Keratinocyte (primary cell): ENCODE results near the gene UTP14C. TPM values are rescaled to one million over a fixed set of nuclear protein-coding genes. Genes with fewer than 3 reads are reported as not detected.

Experiments used
- DNase-seq: peaks from one replicate; pipeline ENCODE4 v3.0.0-alpha.2; 2011; ENCODE audit warnings: low read depth, missing footprints, low spot score
- FAIRE-seq: peaks from 2 replicates; lab custom pipeline; 2011; peaks lifted over from hg19 to GRCh38; lab: Jason Lieb, UNC
- H2AFZ ChIP-seq: 2 replicates; pipeline ENCODE4 v1.6.0; 2012; ENCODE audit warnings: low read length, control low read depth, inconsistent platforms; ENCODE audit not compliant: control insufficient read depth
- H3K27ac ChIP-seq: 2 replicates; pipeline ENCODE4 v1.5.1; 2011; ENCODE audit warnings: low read length; ENCODE audit not compliant: control insufficient read depth, insufficient read depth
- H3K27me3 ChIP-seq: 3 replicates; pipeline ENCODE4 v1.6.0; 2011; ENCODE audit warnings: low read length; ENCODE audit not compliant: control insufficient read depth, insufficient read depth; ENCODE audit errors: extremely low read depth
- H3K36me3 ChIP-seq, 2 experiments: 2 replicates in 1 of 2; 3 replicates in 1 of 2; pipeline ENCODE4 v1.5.1; 2011; ENCODE audit warnings: low read length in 2 of 2, mild to moderate bottlenecking in 1 of 2; ENCODE audit not compliant: control insufficient read depth in 2 of 2, insufficient read depth in 2 of 2; ENCODE audit errors: extremely low read depth in 1 of 2
- H3K4me1 ChIP-seq: 3 replicates; pipeline ENCODE4 v1.5.1; 2011; ENCODE audit warnings: low read length; ENCODE audit not compliant: control insufficient read depth, insufficient read depth; ENCODE audit errors: extremely low read depth
- H3K4me2 ChIP-seq: 3 replicates; pipeline ENCODE4 v1.6.0; 2011; ENCODE audit warnings: low read depth, low read length; ENCODE audit not compliant: control insufficient read depth, insufficient read depth; ENCODE audit errors: extremely low read depth
- H3K4me3 ChIP-seq, 3 experiments: fragments of 200-600 bp in 1 of 3; sonication (generic) in 1 of 3; 2 replicates in 2 of 3; 3 replicates in 1 of 3; pipeline ENCODE4 v1.5.1; 2011 to 2016; ENCODE audit warnings: low read length in 3 of 3, mild to moderate bottlenecking in 3 of 3, control low read depth in 2 of 3, inconsistent platforms in 1 of 3, low read depth in 1 of 3, mixed read lengths in 1 of 3, mixed run types in 1 of 3, moderate library complexity in 1 of 3; ENCODE audit not compliant: control insufficient read depth in 2 of 3, insufficient read depth in 2 of 3; ENCODE audit errors: extremely low read depth in 1 of 3
- H3K79me2 ChIP-seq: 2 replicates; pipeline ENCODE4 v1.6.0; 2012; ENCODE audit warnings: low read length; ENCODE audit not compliant: control insufficient read depth, insufficient read depth
- H3K9ac ChIP-seq: 3 replicates; pipeline ENCODE4 v1.6.0; 2011; ENCODE audit warnings: low read length; ENCODE audit not compliant: control insufficient read depth, insufficient read depth; ENCODE audit errors: extremely low read depth
- H3K9me1 ChIP-seq: 3 replicates; pipeline ENCODE4 v1.6.0; 2011; ENCODE audit warnings: low read length; ENCODE audit not compliant: control insufficient read depth, insufficient read depth; ENCODE audit errors: extremely low read depth
- H3K9me3 ChIP-seq: 2 replicates; pipeline ENCODE4 v1.5.1; 2012; ENCODE audit warnings: low read depth, low read length; ENCODE audit not compliant: control insufficient read depth
- H4K20me1 ChIP-seq: 3 replicates; pipeline ENCODE4 v1.6.0; 2011; ENCODE audit warnings: low read length; ENCODE audit not compliant: control insufficient read depth, insufficient read depth; ENCODE audit errors: extremely low read depth
- EZH2 ChIP-seq: IDR thresholded peaks from one replicate; pipeline ENCODE4 v1.6.1; 2012; ENCODE audit warnings: inconsistent platforms, mild to moderate bottlenecking, low read length, moderate library complexity
- dilution Hi-C: fragments of 300-500 bp; cut with MboI; formaldehyde crosslinking; loops from one replicate; pipeline ENCODE4 v1.7.0; 2020; ENCODE audit warnings: low sequenced_read_pairs; ENCODE audit not compliant: extremely low pct_ligation_motif_present
- polyA plus RNA-seq, 5 experiments: library from polyadenylated mRNA; depleted of rRNA in 3 of 5; stranded (reverse) in 3 of 5; stranded (forward) in 1 of 5; unstranded in 1 of 5; fragments of >200 nt; gene quantifications; 1 replicate in 1 of 5; 2 replicates in 3 of 5; 3 replicates in 1 of 5; pipeline versions ENCODE4 v1.2.1 to v1.2.3, GENCODE V29; 2011 to 2012; ENCODE audit warnings: missing spikeins in 2 of 5, low read depth in 1 of 5, low replicate concordance in 1 of 5
- TF ChIP-seq, protein P1 (sequence below), 3 experiments: IDR thresholded peaks in 1 of 3; conservative IDR thresholded peaks in 1 of 3; optimal IDR thresholded peaks in 1 of 3; 2 replicates in 2 of 3; 3 replicates in 1 of 3; pipeline versions ENCODE3 to v1.5.1; 2011; ENCODE audit warnings: low read length in 3 of 3, mild to moderate bottlenecking in 3 of 3, moderate library complexity in 2 of 3, control low read depth in 1 of 3, inconsistent platforms in 1 of 3; ENCODE audit not compliant: insufficient read depth in 2 of 3; ENCODE audit errors: extremely low read depth in 1 of 3

UTP14C gene
- polyA plus RNA-seq, 1 donor (not counting 4 experiments of a cell fraction or from before 2014, with no cell fraction given), result 10.8 TPM

DNA sequence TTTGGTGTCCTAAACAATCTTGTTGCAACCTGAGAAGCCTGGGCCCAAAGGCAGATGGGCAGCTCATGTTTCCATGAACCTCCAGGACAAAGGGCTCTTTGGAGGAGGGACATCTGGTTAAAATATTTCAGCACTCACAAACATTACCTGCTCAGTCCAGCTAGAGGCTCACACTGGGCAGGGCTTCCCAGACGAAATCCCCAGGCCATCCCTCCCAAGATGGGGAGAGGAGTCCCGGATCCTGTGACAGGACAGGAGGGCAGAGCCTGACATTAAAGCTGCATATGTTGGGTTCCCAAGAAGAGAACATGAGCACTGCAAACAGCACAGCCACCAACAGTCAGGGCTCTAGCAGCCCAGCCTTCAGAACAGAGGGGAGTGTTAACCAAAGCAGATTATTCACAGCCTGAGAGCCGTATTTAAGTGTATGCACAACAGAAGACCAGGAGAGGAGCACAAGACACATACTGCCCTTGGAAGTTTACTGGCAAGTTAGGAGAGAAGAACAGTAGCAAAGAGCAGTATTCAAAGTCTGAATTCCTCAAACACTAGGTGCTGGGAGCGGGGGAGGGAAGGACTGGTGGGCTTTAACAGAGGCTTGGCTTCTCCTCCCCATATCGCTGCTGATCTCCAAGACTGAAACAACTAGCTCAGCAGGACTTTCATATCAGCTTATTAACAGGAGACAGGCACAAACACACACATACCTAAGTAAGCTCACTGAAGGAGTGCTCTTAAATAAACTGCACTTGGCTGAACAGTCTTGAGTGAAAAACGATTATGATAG lies 25.6 kb upstream of the UTP14C start:
- H3K4me3 ChIP-seq, result no peak overlapping the region
- peaks cover 12% of the 10 kb centered on the region for H3K4me1 ChIP-seq
- H3K4me2 ChIP-seq, result peak overlapping the region; percentile 7
- DNase-seq (no peak), FAIRE-seq (no peak)
- no peaks in the 10 kb centered on the region for H3K9me1 ChIP-seq
- no peaks in the 10 kb centered on the region for H3K79me2 ChIP-seq
- no peak overlapping the region for H2AFZ ChIP-seq
- H3K27ac ChIP-seq, result no peak overlapping the region
- TF ChIP-seq, protein P1, sequence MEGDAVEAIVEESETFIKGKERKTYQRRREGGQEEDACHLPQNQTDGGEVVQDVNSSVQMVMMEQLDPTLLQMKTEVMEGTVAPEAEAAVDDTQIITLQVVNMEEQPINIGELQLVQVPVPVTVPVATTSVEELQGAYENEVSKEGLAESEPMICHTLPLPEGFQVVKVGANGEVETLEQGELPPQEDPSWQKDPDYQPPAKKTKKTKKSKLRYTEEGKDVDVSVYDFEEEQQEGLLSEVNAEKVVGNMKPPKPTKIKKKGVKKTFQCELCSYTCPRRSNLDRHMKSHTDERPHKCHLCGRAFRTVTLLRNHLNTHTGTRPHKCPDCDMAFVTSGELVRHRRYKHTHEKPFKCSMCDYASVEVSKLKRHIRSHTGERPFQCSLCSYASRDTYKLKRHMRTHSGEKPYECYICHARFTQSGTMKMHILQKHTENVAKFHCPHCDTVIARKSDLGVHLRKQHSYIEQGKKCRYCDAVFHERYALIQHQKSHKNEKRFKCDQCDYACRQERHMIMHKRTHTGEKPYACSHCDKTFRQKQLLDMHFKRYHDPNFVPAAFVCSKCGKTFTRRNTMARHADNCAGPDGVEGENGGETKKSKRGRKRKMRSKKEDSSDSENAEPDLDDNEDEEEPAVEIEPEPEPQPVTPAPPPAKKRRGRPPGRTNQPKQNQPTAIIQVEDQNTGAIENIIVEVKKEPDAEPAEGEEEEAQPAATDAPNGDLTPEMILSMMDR (optimal IDR thresholded peaks at IDR 0.05 in 1 of 3, IDR thresholded peaks at IDR 0.05 in 1 of 3, conservative IDR thresholded peaks at IDR 0.05 in 1 of 3; ENCODE audit: extremely low read depth in 1 of 3, insufficient read depth in 2 of 3, low read length in 3 of 3), result no peak
- TF ChIP-seq EZH2, result no peak
- peaks cover 12% of the 10 kb centered on the region for H3K27me3 ChIP-seq
- H3K36me3 ChIP-seq, result no peaks in the 10 kb centered on the region
- H3K9ac ChIP-seq, result no peak overlapping the region
- dilution Hi-C loops, result no loop called here
- no peaks in the 10 kb centered on the region for H3K9me3 ChIP-seq
- H4K20me1 ChIP-seq, result no peaks in the 10 kb centered on the region

DNA sequence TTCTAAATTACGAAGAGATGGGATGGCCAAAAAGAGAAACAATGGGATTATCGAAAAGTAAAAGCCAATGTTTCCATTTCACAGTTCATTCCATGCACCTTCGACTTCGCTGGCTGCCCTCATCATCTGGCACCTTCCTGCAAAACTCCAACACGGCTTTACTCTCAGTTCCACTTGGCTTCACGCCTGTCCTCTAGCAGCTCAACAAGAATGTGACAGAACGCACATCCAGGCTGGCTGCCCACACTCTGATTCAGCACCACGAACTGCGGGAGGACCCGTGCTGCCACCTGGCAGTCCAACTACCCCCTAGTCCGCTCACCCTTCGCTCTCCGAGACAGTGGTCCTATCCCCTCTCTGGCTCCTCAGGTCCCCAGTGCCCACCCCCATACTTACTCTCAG lies 25.0 kb upstream of the UTP14C start:
- H3K9me1 ChIP-seq, result no peaks in the 10 kb centered on the region
- no peaks in the 10 kb centered on the region for H3K36me3 ChIP-seq
- H3K9ac ChIP-seq, result no peak overlapping the region
- H3K79me2 ChIP-seq, result no peaks in the 10 kb centered on the region
- dilution Hi-C loops, result no loop called here
- no peaks in the 10 kb centered on the region for H3K9me3 ChIP-seq
- FAIRE-seq (no peak), DNase-seq (no peak)
- TF ChIP-seq EZH2, result no peak
- TF ChIP-seq, protein P1 (optimal IDR thresholded peaks at IDR 0.05 in 1 of 3, IDR thresholded peaks at IDR 0.05 in 1 of 3, conservative IDR thresholded peaks at IDR 0.05 in 1 of 3; ENCODE audit: extremely low read depth in 1 of 3, insufficient read depth in 2 of 3, low read length in 3 of 3), result no peak
- peak overlapping the region; percentile 7 for H3K4me2 ChIP-seq
- no peak overlapping the region for H3K27ac ChIP-seq
- H4K20me1 ChIP-seq, result no peaks in the 10 kb centered on the region
- H3K4me1 ChIP-seq, result peaks cover 12% of the 10 kb centered on the region
- H2AFZ ChIP-seq, result no peak overlapping the region
- no peak overlapping the region for H3K4me3 ChIP-seq
- peaks cover 12% of the 10 kb centered on the region for H3K27me3 ChIP-seq
